Nephron (organoid): ENCODE measurements around the gene RMC1.

ENCODE experiments used
- H3K27ac Mint-ChIP-seq, 3 experiments: 2 replicates each; pipeline ENCODE4 v1.8.0; 2020; ENCODE audit warnings: mixed read lengths in 3 of 3, mild to moderate bottlenecking in 2 of 3, moderate library complexity in 1 of 3
- H3K27me3 Mint-ChIP-seq: 2 replicates; pipeline ENCODE4 v1.8.0; 2021; ENCODE audit warnings: low read depth, mild to moderate bottlenecking, moderate library complexity, mixed read lengths
- H3K36me3 Mint-ChIP-seq: 2 replicates; pipeline ENCODE4 v1.8.0; 2020; ENCODE audit warnings: low read depth, mixed read lengths
- H3K4me1 Mint-ChIP-seq: 2 replicates; pipeline ENCODE4 v1.8.0; 2020; ENCODE audit warnings: mixed read lengths
- H3K4me3 Mint-ChIP-seq, 3 experiments: 2 replicates each; pipeline ENCODE4 v1.8.0; 2020; ENCODE audit warnings: mild to moderate bottlenecking in 3 of 3, mixed read lengths in 3 of 3, moderate library complexity in 2 of 3
- H3K9me3 Mint-ChIP-seq: 2 replicates; pipeline ENCODE4 v1.8.0; 2020; ENCODE audit warnings: mixed read lengths
- CTCF ChIP-seq, 3 experiments: fragments of 200-600 bp; sonication (generic); IDR thresholded peaks; one replicate each; pipeline ENCODE4 v1.5.0; 2021; ENCODE audit warnings: antibody characterized with exemption in 3 of 3; ENCODE audit not compliant: unreplicated experiment in 3 of 3

Gene RMC1

DNA sequence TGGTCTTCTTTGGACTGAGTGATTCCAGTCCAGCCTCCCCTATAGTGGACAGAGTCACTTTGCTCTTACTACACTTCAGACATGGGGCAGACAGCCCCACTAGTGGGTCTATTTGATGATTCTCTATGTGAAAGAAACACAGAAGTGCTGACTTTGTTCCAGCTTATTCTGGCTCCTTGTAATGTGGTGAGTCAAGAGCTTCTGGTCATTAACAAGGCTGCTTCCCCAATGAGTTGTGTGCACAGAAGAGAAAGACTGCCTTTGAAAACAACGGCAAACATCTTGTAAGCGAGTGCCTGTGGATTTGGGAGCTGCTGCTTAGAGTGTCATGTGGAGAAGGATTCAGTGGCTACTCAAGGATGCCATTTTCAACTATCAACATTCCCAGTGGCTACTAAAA, 39.1 kb downstream of the RMC1 start:
- H3K27ac Mint-ChIP-seq: no peak overlapping the region
- peaks cover 65% of the 10 kb centered on the region for H3K36me3 Mint-ChIP-seq
- H3K9me3 Mint-ChIP-seq: no peaks in the 10 kb centered on the region
- peaks cover 19% of the 10 kb centered on the region for H3K4me1 Mint-ChIP-seq
- H3K4me3 Mint-ChIP-seq: no peak overlapping the region
- TF ChIP-seq CTCF (IDR thresholded peaks at IDR 0.05; ENCODE audit: unreplicated experiment in 3 of 3): no peak
- no peaks in the 10 kb centered on the region for H3K27me3 Mint-ChIP-seq

GRCh38 chr18:23545247-23545789, 42.0 kb downstream of the RMC1 start:
- H3K9me3 Mint-ChIP-seq: no peaks in the 10 kb centered on the region
- peaks cover 55% of the 10 kb centered on the region for H3K36me3 Mint-ChIP-seq
- TF ChIP-seq CTCF (IDR thresholded peaks at IDR 0.05; ENCODE audit: unreplicated experiment in 3 of 3): no peak
- no peak overlapping the region for H3K4me3 Mint-ChIP-seq
- no peaks in the 10 kb centered on the region for H3K4me1 Mint-ChIP-seq
- no peaks in the 10 kb centered on the region for H3K27me3 Mint-ChIP-seq
- no peak overlapping the region for H3K27ac Mint-ChIP-seq

DNA sequence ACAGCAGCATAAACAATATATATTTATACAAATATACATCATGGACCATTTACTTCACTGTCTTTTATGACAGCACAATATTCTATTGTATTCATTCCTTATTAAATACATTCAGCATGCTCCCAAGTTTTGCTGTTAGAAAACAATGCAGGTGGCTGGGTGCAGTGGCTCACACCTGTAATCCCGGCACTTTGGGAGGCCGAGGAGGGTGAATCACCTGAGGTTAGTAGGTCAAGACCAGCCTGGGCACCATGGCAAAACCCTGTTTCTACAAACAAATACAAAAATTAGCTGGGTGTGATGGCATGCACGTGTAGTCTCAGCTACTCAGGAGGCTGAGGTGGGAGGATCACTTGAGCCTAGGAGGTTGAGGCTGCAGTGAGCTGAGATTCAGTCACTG, 44.0 kb downstream of the RMC1 start:
- TF ChIP-seq CTCF (IDR thresholded peaks at IDR 0.05; ENCODE audit: unreplicated experiment in 3 of 3): no peak
- Mint-ChIP-seq H3K4me3 (no peak overlapping the region), H3K27ac (no peak overlapping the region), H3K27me3 (no peaks in the 10 kb centered on the region), H3K9me3 (no peaks in the 10 kb centered on the region), H3K36me3 (peaks cover 61% of the 10 kb centered on the region), H3K4me1 (peaks cover 8% of the 10 kb centered on the region)

DNA sequence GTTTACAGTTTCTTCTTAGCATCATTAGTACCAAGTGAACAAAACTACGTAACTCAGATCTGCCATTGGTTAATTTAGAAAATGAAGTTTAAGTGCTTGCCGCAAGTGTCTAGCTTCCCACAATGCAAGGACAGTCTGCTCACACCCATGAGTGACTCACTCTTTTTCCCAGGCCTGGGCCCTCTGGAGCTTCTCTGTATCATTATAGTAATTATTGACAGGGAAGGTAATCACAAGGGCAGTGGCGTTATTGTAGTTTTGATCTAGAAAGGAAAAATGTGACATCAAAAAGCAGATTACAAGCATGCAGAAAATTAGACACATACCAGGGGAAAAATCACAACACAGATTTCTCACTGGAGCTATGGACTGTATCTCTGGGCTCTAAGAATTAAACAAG, 44.5 kb downstream of the RMC1 start:
- Mint-ChIP-seq H3K27me3 (no peaks in the 10 kb centered on the region), H3K36me3 (peaks cover 61% of the 10 kb centered on the region), H3K9me3 (no peaks in the 10 kb centered on the region), H3K4me3 (no peak overlapping the region), H3K27ac (peak overlapping the region in 1 of 3 experiments; percentile 27), H3K4me1 (peaks cover 14% of the 10 kb centered on the region)
- TF ChIP-seq CTCF (IDR thresholded peaks at IDR 0.05; ENCODE audit: unreplicated experiment in 3 of 3): no peak

GRCh38 chr18:23548275-23548674, 45.0 kb downstream of the RMC1 start:
- H3K4me3 Mint-ChIP-seq: no peak overlapping the region
- no peaks in the 10 kb centered on the region for H3K9me3 Mint-ChIP-seq
- H3K4me1 Mint-ChIP-seq: peaks cover 17% of the 10 kb centered on the region
- no peak for TF ChIP-seq CTCF (IDR thresholded peaks at IDR 0.05; ENCODE audit: unreplicated experiment in 3 of 3)
- peak overlapping the region in 1 of 3 experiments; percentile 27 for H3K27ac Mint-ChIP-seq
- no peaks in the 10 kb centered on the region for H3K27me3 Mint-ChIP-seq
- peaks cover 62% of the 10 kb centered on the region for H3K36me3 Mint-ChIP-seq

DNA sequence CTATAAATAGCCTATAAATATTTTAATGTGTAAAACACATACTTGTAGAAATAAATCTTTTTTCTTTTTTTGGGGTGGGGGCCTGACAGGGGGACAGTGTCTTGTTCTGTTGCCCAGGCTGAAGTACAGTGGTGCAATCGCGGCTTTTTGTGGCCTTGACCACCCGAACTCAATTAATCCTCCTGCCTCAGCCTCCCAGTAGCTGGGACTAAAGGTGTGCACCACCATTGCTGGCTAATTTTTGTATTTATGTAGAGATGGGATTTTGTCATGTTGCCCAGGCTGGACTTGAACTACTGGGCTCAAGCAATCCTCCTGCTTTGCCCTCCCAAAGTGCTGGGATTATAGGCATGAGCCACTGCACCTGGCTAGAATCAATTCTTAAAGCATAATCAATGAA, 45.4 kb downstream of the RMC1 start:
- no peaks in the 10 kb centered on the region for H3K9me3 Mint-ChIP-seq
- peaks cover 21% of the 10 kb centered on the region for H3K4me1 Mint-ChIP-seq
- no peaks in the 10 kb centered on the region for H3K27me3 Mint-ChIP-seq
- no peak for TF ChIP-seq CTCF (IDR thresholded peaks at IDR 0.05; ENCODE audit: unreplicated experiment in 3 of 3)
- H3K4me3 Mint-ChIP-seq: no peak overlapping the region
- peaks cover 58% of the 10 kb centered on the region for H3K36me3 Mint-ChIP-seq
- no peak overlapping the region for H3K27ac Mint-ChIP-seq
